ENCODE measurements around the gene ASXL2. TPM values are rescaled to one million over a fixed set of nuclear protein-coding genes. Genes with fewer than 3 reads are reported as not detected.

ASXL2 gene
- total RNA-seq, 1 experiment from 2014 or later, result 32.7 TPM

GRCh38 chr2:25854613-25855012, 23.7 kb downstream of the ASXL2 start:
- Histone ChIP-seq H3K79me2 (ENCODE audit: insufficient read depth, low read length) (peaks cover 3% of the 10 kb centered on the region; the same call in 1 of the 2 replicates), H3K18ac (ENCODE audit: insufficient read length, low read depth, low read length) (no peak overlapping the region), H3K23ac (ENCODE audit: insufficient read length, low read depth, low read length) (no peak overlapping the region), H3K4me2 (ENCODE audit: insufficient read depth, insufficient read length, low read length) (no peak overlapping the region), H2AK5ac (ENCODE audit: insufficient read length, low read length) (no peak overlapping the region), H4K8ac (replicated peaks; ENCODE audit: insufficient read length, low read depth, low read length) (no peak overlapping the region), H2BK120ac (ENCODE audit: low read depth, low read length, poor library complexity, severe bottlenecking) (no peak overlapping the region), H3K9ac (ENCODE audit: extremely low read depth, insufficient read length, low read length) (no peak overlapping the region), H2BK5ac (ENCODE audit: insufficient read length, low read length) (no peak overlapping the region), H2BK15ac (ENCODE audit: low read depth, low read length) (no peak overlapping the region), H3T11ph (ENCODE audit: low read length) (no peak overlapping the region), H3K23me2 (ENCODE audit: insufficient read length, low read depth, low read length, poor library complexity, severe bottlenecking) (no peaks in the 10 kb centered on the region), H4K5ac (ENCODE audit: insufficient read length, low read depth, low read length) (no peak overlapping the region), H3K27me3 (ENCODE audit: insufficient read depth, low read length) (no peaks in the 10 kb centered on the region), H3K27ac (ENCODE audit: insufficient read length, low read depth, low read length) (no peak overlapping the region), H3K79me1 (ENCODE audit: insufficient read depth, low read depth, low read length, poor library complexity, severe bottlenecking) (peaks cover 6% of the 10 kb centered on the region), H2BK20ac (ENCODE audit: low read depth, low read length, poor library complexity, severe bottlenecking) (no peak overlapping the region), H2BK12ac (ENCODE audit: insufficient read length, low read depth, low read length) (no peak overlapping the region), H3K4me1 (ENCODE audit: insufficient read depth, low read length) (no peaks in the 10 kb centered on the region), H3K56ac (ENCODE audit: insufficient read length, low read depth, low read length) (no peak overlapping the region), H2AFZ (ENCODE audit: low read length) (no peak overlapping the region), H3K4ac (ENCODE audit: low read depth, low read length) (no peak overlapping the region), H4K91ac (ENCODE audit: insufficient read length, low read depth, low read length) (no peak overlapping the region), H3K14ac (ENCODE audit: insufficient read depth, low read length) (no peak overlapping the region), H4K20me1 (ENCODE audit: control insufficient read depth, insufficient read depth, insufficient read length) (no peaks in the 10 kb centered on the region), H3K9me3 (ENCODE audit: control insufficient read depth, low read depth, low read length) (no peaks in the 10 kb centered on the region)
- Mint-ChIP-seq H3K27ac (no peak overlapping the region; a peak in 2 of 7 replicates), H3K4me1 (peaks cover 16 to 17% of the 10 kb centered on the region in 2 experiments), H3K36me3 (ENCODE audit: insufficient read depth in 1 of 3, low read depth in 3 of 3) (0 out of 7 replicates have a peak, but pooled peaks cover 0 to 3% (median 0%) of the 10 kb centered on the region in 3 experiments), H3K4me3 (no peak overlapping the region), H3K27me3 (ENCODE audit: low read depth) (no peaks in the 10 kb centered on the region), H3K9me3 (no peaks in the 10 kb centered on the region)
- no peak for DNase-seq
- no CpG with 5 or more reads among the region's 2 CpGs for WGBS (ENCODE audit: extremely low coverage, insufficient read length, low lambda C conversion rate)
- no peak for TF ChIP-seq CTCF (conservative IDR thresholded peaks at IDR 0.05)
